ENCODE data around the gene SMYD3.

Gene SMYD3

DNA sequence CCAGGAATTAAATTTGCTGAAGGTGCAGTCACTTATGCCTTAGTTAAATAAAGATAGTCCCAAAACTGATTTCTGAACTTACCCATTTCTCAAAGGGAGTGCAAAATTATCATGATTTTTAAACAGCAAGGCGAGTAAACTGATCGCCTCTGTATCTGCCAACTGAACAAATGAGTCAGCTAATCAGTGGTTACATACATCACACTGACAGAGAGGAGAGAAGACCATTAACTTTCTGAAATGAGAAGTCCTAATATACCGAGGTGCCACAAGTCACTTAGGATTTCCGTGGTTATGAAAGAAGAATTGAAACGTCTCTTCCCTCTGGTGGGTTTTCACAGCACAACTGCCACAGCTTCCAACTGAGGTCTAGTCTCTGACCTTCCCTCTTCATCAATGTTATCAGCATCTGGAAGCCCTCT is 400.7 kb downstream of the SMYD3 start:
- H3K4me3 ChIP-seq (ENCODE audit: control insufficient read depth, low read depth, low read length) = no peak overlapping the region
- no peak for DNase-seq (ENCODE audit: low read depth)
- TF ChIP-seq, protein P1, sequence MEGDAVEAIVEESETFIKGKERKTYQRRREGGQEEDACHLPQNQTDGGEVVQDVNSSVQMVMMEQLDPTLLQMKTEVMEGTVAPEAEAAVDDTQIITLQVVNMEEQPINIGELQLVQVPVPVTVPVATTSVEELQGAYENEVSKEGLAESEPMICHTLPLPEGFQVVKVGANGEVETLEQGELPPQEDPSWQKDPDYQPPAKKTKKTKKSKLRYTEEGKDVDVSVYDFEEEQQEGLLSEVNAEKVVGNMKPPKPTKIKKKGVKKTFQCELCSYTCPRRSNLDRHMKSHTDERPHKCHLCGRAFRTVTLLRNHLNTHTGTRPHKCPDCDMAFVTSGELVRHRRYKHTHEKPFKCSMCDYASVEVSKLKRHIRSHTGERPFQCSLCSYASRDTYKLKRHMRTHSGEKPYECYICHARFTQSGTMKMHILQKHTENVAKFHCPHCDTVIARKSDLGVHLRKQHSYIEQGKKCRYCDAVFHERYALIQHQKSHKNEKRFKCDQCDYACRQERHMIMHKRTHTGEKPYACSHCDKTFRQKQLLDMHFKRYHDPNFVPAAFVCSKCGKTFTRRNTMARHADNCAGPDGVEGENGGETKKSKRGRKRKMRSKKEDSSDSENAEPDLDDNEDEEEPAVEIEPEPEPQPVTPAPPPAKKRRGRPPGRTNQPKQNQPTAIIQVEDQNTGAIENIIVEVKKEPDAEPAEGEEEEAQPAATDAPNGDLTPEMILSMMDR (IDR thresholded peaks at IDR 0.05; ENCODE audit: control insufficient read depth, insufficient read depth, low read depth, low read length, missing control alignments) = no peak

DNA sequence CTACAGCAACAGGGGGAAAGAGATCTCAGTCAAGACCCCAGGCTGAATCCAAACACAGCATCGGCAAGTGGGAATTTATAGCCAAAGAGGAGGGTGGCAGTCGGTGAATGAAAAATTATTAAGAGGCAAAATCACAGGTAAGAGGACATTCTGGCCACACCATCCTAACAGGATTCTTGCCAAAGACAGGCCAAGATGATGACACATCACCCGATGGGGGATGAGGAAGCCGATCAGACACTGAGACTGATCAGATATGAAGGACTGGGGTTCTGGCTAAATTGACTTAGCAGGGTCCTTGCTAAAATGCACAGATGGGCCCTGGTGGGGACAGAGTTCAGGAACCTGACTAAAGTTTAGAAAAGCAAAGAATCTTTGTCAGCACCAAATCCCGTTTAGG is 402.2 kb downstream of the SMYD3 start:
- DNase-seq (ENCODE audit: low read depth) = no peak
- TF ChIP-seq, protein P1 (IDR thresholded peaks at IDR 0.05; ENCODE audit: control insufficient read depth, insufficient read depth, low read depth, low read length, missing control alignments) = no peak
- no peak overlapping the region for H3K4me3 ChIP-seq (ENCODE audit: control insufficient read depth, low read depth, low read length)

DNA sequence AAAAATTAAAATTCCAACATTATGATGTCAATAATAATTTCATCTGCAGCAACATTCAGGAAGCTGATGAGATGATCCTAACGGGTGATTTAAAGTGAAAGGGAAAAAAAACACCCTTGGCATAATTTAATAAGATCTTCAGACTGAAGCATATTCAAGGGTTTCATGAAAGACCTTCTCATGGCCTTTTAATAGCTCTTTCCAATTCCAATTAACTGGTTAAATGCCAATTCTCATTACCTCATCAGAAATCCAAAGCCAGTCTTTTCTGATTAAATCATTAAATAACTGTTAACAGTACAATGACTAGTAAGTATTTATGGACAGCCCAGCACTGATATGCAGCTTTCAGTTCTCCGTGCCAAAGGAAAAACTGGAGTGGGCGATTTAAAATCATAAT is 407.5 kb downstream of the SMYD3 start:
- H3K4me3 ChIP-seq (ENCODE audit: control insufficient read depth, low read depth, low read length) = no peak overlapping the region
- no peak for DNase-seq (ENCODE audit: low read depth)
- TF ChIP-seq, protein P1 (IDR thresholded peaks at IDR 0.05; ENCODE audit: control insufficient read depth, insufficient read depth, low read depth, low read length, missing control alignments) = no peak

DNA sequence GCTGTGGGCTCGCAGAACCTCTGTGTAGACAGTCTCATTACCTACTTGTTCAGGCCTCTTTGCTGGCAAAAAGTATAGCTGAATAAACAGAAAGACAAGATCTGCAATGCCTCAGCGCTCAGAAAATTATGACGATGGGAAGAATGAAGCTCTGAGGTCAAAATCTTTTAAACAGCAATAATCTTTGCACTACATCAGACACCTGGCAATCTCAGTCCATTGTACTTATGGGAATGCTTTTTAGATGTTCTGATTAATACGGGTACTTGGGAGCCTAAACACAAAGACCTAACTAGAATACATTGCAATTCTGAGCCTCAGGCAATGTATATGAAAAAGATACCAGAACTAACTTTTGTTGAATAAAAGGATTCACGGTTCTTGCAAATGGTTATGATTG is 410.7 kb downstream of the SMYD3 start:
- DNase-seq (ENCODE audit: low read depth) = no peak
- H3K4me3 ChIP-seq (ENCODE audit: control insufficient read depth, low read depth, low read length) = no peak overlapping the region
- TF ChIP-seq, protein P1 (IDR thresholded peaks at IDR 0.05; ENCODE audit: control insufficient read depth, insufficient read depth, low read depth, low read length, missing control alignments) = no peak

DNA sequence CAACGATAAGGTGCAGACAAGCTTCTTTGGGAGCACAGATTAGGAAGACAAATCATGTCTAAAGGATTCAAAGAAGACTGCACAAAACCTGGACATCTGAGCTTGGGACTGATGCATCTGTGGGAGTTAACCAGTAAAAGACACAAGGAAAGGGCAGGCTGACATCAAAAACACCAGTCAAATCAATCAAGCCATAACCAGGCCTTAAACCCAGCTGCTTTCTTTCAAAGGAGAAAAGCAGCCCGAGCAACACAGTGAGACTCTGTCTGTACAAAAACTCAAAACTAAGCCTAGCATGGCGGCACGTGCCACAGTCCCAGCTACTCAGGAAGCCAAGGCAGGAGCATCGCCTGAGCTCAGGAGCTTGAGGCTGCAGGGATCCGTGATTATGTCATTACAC is 411.6 kb downstream of the SMYD3 start:
- TF ChIP-seq, protein P1 (IDR thresholded peaks at IDR 0.05; ENCODE audit: control insufficient read depth, insufficient read depth, low read depth, low read length, missing control alignments) = no peak
- no peak overlapping the region for H3K4me3 ChIP-seq (ENCODE audit: control insufficient read depth, low read depth, low read length)

DNA sequence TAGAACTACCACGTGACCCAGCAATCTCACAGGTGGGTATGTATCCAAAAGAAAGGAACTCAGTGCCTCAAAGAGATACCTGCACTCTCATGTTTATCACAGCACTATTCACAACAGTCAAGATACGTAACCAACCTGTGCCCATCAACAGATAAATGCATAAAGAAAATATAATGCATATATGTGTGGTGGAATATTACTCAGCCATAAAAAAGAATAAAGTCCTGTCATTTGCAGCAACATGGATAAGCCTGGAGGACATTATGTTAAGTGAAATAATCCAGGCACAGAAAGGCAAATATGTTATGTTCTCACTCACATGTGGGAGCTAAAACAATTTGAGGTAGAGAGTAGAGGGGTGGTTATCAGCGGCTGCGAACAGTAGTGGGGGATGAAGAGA is 413.8 kb downstream of the SMYD3 start:
- no peak overlapping the region for H3K4me3 ChIP-seq (ENCODE audit: control insufficient read depth, low read depth, low read length)
- TF ChIP-seq, protein P1 (IDR thresholded peaks at IDR 0.05; ENCODE audit: control insufficient read depth, insufficient read depth, low read depth, low read length, missing control alignments) = no peak
- no peak for DNase-seq (ENCODE audit: low read depth)

More for the DNA sequence above, 411.6 kb downstream of the SMYD3 start:
- no peak for DNase-seq (ENCODE audit: low read depth)

DNA sequence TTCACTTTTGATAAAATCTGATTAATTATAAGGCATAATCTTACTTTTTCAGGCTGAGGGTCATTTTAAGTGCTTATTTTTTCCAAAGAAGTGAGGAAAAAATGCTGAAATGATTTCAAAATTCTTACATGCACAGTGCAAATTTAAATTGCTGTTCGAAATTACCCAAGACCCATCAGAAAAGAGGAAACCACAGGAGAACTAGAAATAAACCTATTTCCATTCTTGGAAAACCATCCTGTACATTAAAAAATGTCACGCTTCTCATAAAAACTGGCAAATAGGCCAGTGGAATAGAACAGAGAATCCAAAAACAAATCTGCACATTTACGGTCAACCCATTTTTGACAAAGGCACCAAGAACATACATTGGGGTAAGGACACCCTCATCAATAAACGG is 414.9 kb downstream of the SMYD3 start:
- TF ChIP-seq, protein P1 (IDR thresholded peaks at IDR 0.05; ENCODE audit: control insufficient read depth, insufficient read depth, low read depth, low read length, missing control alignments) = no peak
- DNase-seq (ENCODE audit: low read depth) = no peak
- no peak overlapping the region for H3K4me3 ChIP-seq (ENCODE audit: control insufficient read depth, low read depth, low read length)
